Measurements from ENCODE around the gene HS1BP3. TPM values are rescaled to one million over a fixed set of nuclear protein-coding genes. Genes with fewer than 3 reads are reported as not detected.

HS1BP3 gene
- total RNA-seq, 1 experiment from 2014 or later: 17.1 TPM

GRCh38 chr2:20620696-20621365 is 30.1 kb downstream of the HS1BP3 start:
- BruUV-seq (replicated peaks): no TSS peak
- TF ChIP-seq, protein P1, sequence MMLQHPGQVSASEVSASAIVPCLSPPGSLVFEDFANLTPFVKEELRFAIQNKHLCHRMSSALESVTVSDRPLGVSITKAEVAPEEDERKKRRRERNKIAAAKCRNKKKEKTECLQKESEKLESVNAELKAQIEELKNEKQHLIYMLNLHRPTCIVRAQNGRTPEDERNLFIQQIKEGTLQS (IDR thresholded peaks at IDR 0.05): no peak
- no peak for TF ChIP-seq TCF7L2 (IDR thresholded peaks at IDR 0.05; ENCODE audit: borderline replicate concordance, extremely low read depth, insufficient read depth, insufficient read length)
- TF ChIP-seq FOSL1 (IDR thresholded peaks at IDR 0.05; ENCODE audit: low read depth): no peak
- no peak for TF ChIP-seq RAD21 (IDR thresholded peaks at IDR 0.05; ENCODE audit: low read depth)
- no peak for TF ChIP-seq SRF (IDR thresholded peaks at IDR 0.05; ENCODE audit: low read depth)
- no peak for TF ChIP-seq EZH2phosphoT487 (IDR thresholded peaks at IDR 0.05; ENCODE audit: borderline replicate concordance)
- no peak for TF ChIP-seq SP1 (IDR thresholded peaks at IDR 0.05; ENCODE audit: low read depth)
- TF ChIP-seq POLR2A (IDR thresholded peaks at IDR 0.05; ENCODE audit: borderline replicate concordance, extremely low read depth, insufficient read depth, insufficient read length): no peak
- TF ChIP-seq JUND (IDR thresholded peaks at IDR 0.05): no peak
- TF ChIP-seq SIN3A (IDR thresholded peaks at IDR 0.05; ENCODE audit: low read depth): no peak
- no peak for TF ChIP-seq CBX3 (IDR thresholded peaks at IDR 0.05; ENCODE audit: low read depth)
- no peak for TF ChIP-seq EGR1 (IDR thresholded peaks at IDR 0.05; ENCODE audit: low read depth)
- no peak for TF ChIP-seq POLR2AphosphoS5 (IDR thresholded peaks at IDR 0.05; ENCODE audit: low read depth, low read length)
- TF ChIP-seq ZFX (IDR thresholded peaks at IDR 0.05): no peak
- TF ChIP-seq, protein P2, sequence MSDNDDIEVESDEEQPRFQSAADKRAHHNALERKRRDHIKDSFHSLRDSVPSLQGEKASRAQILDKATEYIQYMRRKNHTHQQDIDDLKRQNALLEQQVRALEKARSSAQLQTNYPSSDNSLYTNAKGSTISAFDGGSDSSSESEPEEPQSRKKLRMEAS (IDR thresholded peaks at IDR 0.05): no peak
- no peak for TF ChIP-seq CTCF (IDR thresholded peaks at IDR 0.05 in 2 of 3, conservative IDR thresholded peaks at IDR 0.05 in 1 of 3; ENCODE audit: borderline replicate concordance in 1 of 3, insufficient read depth in 1 of 3, low read depth in 2 of 3, low read length in 2 of 3)
- no peak for TF ChIP-seq YY1 (IDR thresholded peaks at IDR 0.05; ENCODE audit: extremely low read depth, insufficient replicate concordance, low read depth, low read length)
- TF ChIP-seq ZNF274 (IDR thresholded peaks at IDR 0.05; ENCODE audit: low read depth, low read length): no peak
- TF ChIP-seq ELF1 (IDR thresholded peaks at IDR 0.05; ENCODE audit: borderline replicate concordance, low read depth): no peak
- TF ChIP-seq CEBPB (IDR thresholded peaks at IDR 0.05; ENCODE audit: low read depth): no peak
- DNase-seq (ENCODE audit: low read depth, low spot score): no peak
- POLR2A ChIA-PET: interaction anchor here (1.4 to 2.3 kb wide), 2 partner anchors 174 kb away, joined by 8 read pairs; partner anchors contain the start of gene RHOB
- CTCF ChIA-PET: no interaction called here
- H3K79me2 ChIP-seq (ENCODE audit: insufficient read depth, low read length): no peaks in the 10 kb centered on the region
- no peaks in the 10 kb centered on the region for H3K9me3 ChIP-seq (ENCODE audit: control insufficient read depth in 1 of 2, insufficient read depth in 1 of 2, low read depth in 1 of 2, low read length in 2 of 2)
- H3K36me3 ChIP-seq (ENCODE audit: control insufficient read depth in 1 of 2, insufficient read depth in 2 of 2, low read length in 2 of 2): peaks cover 0 to 4% of the 10 kb centered on the region in 2 experiments; a peak in 1 of 4 replicates
- no peaks in the 10 kb centered on the region for H4K20me1 ChIP-seq (ENCODE audit: insufficient read depth)
- H3K9ac ChIP-seq (ENCODE audit: low read length): no peak overlapping the region
- ATAC-seq: no peak
- no peaks in the 10 kb centered on the region for H3K9me2 ChIP-seq (ENCODE audit: insufficient read depth)
- no peaks in the 10 kb centered on the region for H3K27me3 ChIP-seq (ENCODE audit: insufficient read depth, low read length)
- no peak overlapping the region for H3K4me2 ChIP-seq (ENCODE audit: low read length)
- H2AFZ ChIP-seq (ENCODE audit: low read depth, low read length, poor library complexity, severe bottlenecking): no peak overlapping the region
- intact Hi-C loops (cut with micrococcal nuclease): no loop called here
- H3K4me3 ChIP-seq (replicated peaks in 1 of 2; ENCODE audit: low read depth in 1 of 2, low read length in 2 of 2): no peak overlapping the region
- peaks cover 15 to 22% of the 10 kb centered on the region in 2 experiments; a peak in 3 of 4 replicates for H3K4me1 ChIP-seq (ENCODE audit: control insufficient read depth in 1 of 2, insufficient read depth in 2 of 2, low read length in 2 of 2)
- RAD21 ChIA-PET (ENCODE audit: low non-redundant PET in 1 of 2, low total read pairs in 2 of 2, uncharacterized antibody in 2 of 2, unreplicated experiment in 2 of 2): no interaction called here
- H3K27ac ChIP-seq (ENCODE audit: low read depth, low read length): no peak overlapping the region

All from HCT116 (cell line).